Subcutaneous adipose tissue (tissue), 4 donors: Measurements from ENCODE around the gene CACNA1E. TPM values are rescaled to one million over a fixed set of nuclear protein-coding genes. Genes with fewer than 3 reads are reported as not detected.

Source experiments
- total RNA-seq, 4 donors: library from RNA; depleted of rRNA; stranded (reverse); fragments of >200 nt; gene quantifications; one replicate each; pipeline ENCODE4 v1.1.0, GENCODE V29; 2016
- TF ChIP-seq, protein P1 (sequence below): fragments of 450-650 bp; IDR thresholded peaks from one replicate; pipeline ENCODE4 v1.5.1; 2016; ENCODE audit warnings: low read depth, mild to moderate bottlenecking, control low read depth, antibody characterized with exemption, moderate library complexity

CACNA1E gene
- total RNA-seq, 4 donors from 2014 or later, result 0.16 to 0.19 TPM; not detected in 2

DNA sequence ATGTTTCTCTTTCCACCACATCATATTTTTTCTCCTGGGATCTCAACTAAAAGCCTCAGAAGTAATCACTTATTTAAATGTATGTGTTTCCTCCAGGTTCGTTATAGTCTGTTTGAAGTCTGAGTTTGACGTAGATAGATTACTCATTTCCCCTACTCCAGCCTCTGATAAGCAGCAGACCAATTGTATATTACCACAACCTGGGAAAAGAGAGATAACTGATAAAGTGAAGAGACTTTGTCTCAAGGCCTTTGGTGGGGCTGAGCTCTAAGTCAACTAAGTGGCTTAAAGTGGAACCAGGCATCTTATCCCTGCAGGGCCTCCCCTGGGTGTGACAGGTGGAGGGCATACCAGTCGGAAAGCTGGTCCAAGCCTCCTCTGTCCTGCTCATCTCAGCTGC is 34.9 kb upstream of the CACNA1E start:
- TF ChIP-seq, protein P1, sequence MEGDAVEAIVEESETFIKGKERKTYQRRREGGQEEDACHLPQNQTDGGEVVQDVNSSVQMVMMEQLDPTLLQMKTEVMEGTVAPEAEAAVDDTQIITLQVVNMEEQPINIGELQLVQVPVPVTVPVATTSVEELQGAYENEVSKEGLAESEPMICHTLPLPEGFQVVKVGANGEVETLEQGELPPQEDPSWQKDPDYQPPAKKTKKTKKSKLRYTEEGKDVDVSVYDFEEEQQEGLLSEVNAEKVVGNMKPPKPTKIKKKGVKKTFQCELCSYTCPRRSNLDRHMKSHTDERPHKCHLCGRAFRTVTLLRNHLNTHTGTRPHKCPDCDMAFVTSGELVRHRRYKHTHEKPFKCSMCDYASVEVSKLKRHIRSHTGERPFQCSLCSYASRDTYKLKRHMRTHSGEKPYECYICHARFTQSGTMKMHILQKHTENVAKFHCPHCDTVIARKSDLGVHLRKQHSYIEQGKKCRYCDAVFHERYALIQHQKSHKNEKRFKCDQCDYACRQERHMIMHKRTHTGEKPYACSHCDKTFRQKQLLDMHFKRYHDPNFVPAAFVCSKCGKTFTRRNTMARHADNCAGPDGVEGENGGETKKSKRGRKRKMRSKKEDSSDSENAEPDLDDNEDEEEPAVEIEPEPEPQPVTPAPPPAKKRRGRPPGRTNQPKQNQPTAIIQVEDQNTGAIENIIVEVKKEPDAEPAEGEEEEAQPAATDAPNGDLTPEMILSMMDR, result no peak

DNA sequence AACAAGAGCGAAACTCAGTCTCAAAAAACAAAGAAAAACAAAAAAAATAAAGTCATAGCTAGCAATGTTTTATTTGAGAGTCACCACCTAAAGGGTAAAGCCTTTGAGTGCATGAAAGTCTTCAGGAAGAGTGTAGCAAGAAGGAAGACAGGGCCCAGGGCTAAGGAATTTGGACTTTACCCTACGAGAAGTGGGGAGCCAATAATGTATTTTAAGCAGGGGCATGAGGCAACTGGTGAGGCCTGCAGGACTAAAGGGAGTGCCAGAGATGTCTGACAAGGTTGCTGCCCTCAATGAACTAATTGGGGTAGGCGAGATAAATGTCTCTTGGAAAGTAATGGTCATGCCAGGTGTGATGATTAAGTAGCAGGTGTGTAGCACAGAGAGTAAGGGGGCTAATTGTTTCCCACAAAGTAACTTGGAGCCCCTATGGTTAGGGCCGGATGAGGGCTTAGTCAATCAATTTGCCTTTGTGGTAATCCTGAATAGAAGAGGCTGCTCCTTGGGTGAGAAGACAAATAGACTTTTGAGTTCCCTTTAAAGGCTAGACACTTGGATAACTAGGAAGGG is 31.6 kb upstream of the CACNA1E start:
- TF ChIP-seq, protein P1, result no peak

DNA sequence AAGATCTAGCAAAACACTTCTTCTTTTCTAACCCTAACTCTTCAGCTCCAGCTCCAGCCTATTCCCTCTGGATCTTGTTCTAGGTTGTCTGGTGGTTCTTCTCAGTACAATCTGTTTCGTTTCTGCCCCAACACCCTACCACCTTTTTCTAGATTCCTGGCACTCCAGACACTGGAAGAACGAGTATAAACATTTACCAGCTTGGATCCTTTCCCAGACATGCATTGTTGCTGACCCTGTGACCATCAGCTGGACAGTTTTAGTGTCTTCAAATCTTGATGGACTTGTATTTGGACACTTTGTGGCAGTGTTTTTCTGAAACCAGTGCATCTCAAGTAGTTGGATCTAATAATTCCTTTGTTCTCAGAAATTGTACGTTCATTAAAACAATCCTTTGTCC is 30.6 kb upstream of the CACNA1E start:
- TF ChIP-seq, protein P1, result no peak

DNA sequence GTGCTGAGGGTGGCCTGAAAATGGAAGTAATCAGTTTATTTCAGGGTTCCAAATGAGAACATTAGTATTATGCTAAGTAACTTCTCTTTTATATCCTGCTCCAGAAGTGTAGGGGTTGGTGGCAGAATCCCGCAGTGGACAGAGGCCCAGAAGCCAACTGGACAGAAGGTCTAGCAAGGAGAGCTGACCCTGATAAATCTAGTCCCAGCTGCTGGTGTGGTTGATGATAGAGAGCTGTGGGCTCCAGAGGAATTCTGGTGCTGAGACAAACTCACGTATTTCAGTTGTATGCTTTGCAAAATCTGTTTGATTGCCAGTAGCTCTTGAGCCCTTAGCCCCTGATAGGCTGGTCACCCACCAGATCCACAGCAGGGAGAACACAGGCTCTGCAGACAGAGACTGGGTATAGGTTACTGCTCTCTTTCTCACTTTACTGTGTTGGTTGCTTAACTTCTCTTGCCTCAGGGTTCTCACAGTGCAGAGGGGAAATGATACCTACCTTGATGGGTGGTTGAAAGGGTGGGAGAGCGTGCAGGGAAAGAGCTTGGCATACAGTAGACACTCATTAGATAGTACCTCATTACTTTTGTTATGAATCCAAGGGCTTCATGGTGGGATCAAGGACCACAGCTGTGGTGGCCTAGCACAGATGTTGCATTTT is 29.6 kb upstream of the CACNA1E start:
- TF ChIP-seq, protein P1, result no peak

DNA sequence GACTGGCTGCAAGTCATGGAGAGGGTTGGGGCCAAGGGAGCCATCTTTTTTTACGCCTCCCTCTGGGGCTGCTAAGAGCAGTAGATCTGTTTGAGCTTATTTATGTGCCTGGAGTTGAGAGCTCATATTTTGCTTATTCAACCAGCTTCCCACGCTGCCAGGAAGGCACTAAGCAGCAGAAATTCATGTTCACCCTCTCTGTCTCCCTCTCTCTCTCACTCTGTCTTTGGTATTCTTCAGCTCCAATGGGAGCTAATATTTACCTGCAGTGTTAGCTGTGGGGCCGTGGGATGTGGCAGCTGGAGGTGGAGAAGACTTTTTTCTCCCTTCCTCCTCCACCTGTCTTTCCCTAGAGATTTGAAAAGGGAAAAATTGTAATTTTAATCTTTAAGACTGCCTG is 26.8 kb upstream of the CACNA1E start:
- TF ChIP-seq, protein P1, result no peak

DNA sequence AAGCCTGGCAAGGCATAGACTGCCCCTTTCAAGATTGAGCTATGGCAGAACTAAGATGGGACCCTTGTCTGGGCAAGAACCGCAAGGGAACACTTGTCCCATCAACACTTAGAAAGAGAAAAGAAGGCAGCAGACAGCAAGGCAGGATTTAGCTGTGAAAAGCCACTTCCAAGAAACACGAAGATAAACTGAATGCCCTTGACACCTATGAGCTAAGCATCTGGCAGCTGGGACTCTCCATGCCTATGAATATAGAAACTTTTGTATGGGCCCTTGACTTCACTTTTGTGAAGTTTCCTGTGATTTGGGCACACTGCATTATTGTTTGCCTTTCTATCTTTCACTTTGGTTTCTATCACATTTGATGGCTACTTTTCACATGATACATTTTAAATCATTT is 24.9 kb upstream of the CACNA1E start:
- TF ChIP-seq, protein P1, result no peak

DNA sequence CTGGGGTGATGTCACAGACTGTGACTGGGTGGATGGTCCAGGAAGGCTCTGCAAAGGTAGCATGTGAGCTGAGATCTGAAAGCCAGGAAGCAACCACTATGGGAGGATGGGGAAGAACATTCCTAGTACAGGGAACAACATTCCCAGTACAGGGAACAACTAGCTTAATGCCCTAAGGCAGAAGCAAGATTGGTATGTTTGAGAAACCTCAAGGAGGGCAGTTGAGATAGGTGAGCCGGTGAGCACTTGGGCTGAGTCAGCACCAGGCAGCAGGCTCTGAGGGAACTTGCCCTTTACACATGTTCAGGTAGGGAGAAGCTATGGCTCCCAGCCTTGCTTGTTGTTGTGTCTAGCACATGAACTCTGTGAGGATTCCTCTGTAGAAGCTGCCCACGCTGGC is 24.2 kb upstream of the CACNA1E start:
- TF ChIP-seq, protein P1, result no peak
